ENCODE data around the gene TRAF7.
"Not testable (repeated sequence)": the region's sequence is repeated elsewhere in the genome, so short reads cannot be mapped to it uniquely, and the experiment has no call there.

TRAF7 gene

DNA sequence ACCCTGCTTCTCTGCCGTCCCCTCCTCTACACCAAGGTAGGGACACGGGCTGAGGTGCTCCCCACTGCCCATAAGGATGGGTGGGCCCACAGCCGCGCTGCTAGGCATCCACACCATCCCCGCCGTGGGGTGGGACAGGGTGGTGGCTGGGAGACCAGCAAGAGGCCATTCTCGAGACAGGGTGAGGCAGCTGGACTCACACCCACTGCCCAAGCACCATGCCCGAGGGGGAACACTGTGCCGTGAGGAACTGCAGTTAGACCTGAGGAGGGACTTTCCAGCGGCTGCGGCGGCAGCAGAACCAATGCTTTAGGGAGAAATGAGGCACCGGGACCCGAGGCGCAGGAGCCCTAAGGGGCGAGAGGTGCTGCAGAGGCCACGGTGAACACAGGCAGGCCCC is 33.2 kb upstream of the TRAF7 start:
- no peak for DNase-seq (ENCODE audit: low read depth, low spot score)

DNA sequence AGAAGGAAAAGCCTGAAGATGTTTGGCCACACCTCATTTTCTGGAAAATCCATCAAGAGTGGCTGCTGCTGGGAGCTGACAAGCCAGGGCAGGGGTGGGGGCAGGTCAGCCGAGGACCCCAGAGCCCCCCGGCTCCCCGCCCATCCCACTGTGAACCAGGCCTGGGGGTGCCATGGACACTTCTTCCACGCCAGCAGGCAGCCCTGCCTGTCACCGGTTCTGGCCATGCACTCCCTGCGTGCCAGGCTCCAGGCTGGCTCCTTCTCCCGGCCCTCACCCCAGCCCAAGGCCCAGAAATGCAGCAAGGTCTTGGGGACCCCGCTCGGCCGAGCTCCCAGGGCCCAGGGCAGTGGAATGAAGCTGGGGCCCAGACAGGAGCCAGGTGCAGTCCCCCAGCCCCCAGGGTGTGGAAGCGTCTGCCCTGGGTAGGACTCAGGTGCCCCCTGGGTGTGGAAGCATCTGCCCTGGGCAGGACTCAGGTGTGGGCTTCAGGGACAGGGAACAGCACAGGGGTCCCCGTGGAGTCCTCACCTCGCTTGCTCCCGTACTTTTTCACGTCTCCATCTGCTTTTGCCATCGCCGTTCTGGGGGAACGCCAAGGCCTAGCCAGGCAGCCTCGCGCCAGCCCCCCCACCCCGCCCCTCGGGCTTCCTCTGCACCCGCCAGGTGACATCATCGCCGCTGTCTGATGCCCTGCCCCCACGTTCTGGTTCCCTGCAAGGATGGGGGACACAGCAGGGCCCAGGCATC is 32.5 kb upstream of the TRAF7 start:
- DNase-seq (ENCODE audit: low read depth, low spot score): not testable (repeated sequence)

DNA sequence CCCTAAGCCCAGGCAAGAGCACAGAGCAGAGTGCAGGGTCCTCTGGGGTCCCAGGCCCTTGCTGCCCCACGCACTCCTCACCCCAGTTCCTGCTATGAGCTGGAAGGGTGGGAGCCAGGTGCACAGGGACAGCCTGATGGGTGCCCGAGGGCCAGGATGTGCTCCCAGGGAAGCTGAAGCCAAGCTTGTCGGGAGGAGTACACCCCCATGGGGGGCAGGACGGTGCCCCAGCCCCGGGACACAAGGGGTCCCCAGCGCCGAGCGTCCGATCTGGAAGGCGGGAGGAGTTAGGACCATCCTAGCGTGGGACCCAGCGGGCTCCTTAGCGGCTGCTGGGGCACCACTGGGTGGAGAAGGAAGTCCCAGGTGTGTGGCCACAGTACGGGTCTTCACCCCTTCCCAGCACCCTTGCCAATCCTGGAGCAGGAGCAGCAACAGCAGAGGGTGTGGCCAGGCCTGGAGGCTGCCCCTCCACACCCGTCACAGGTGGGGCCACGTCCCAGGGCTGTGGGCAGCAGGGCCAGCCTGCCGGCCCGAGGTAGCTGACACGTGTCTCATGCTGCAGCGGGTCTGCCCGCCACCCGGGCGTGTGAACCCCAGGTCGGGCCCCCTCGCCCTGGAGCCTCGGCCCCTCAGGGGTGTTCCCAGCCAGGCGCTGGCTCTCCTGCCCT is 31.7 kb upstream of the TRAF7 start:
- DNase-seq (ENCODE audit: low read depth, low spot score): not testable (repeated sequence)

DNA sequence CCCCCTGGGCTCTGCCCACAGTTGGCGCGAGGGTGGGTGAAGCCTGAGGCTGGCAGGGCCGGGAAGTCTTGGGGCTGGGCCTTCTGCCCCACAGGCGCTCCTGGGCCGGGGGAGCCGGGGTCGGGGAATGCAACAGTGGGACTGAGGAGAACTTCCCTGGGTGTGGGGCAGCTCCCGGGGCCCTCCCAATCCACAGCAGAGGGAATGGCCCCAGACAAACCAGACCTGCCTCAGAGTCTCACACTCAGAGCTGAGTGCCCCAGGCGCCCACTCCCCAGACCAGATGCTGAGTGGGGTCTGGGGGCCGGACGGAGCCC is 31.2 kb upstream of the TRAF7 start:
- not testable (repeated sequence) for DNase-seq (ENCODE audit: low read depth, low spot score)

DNA sequence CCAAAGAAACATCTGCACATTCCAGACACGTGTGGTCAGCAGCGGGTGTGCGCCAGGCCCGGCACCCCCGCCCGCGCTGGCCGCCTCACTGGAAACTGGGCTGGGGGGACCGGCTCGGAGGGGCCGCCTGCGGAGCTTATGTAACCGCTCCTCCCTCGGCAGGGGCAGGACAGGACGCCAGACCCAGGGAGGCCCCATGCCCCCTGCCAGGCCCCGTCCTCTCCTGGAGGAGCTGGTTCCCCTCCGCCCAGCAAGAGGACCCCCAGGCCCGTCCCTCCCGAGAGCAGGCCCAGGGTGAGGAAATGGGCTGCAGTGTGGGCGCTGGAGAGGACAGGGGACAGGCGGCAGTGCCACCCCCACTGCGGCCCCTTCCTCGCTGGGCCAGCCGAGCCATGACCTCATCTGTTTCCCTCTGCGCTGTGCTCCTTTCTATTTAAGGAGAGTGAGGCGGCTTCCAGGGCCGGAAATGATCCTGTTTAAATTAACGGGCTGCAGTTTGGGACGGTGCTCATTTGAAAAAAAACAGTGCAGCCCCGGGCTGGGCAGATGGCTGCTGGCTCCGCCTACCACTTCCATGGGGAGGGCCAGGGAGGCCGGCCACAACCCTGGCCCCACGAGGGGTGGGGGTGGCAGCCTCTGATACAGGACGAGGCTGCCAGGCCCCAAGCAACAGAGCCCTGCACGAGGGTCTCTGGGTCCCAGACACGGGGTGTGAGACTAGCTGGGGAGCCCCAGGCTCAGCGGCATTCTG is 30.7 kb upstream of the TRAF7 start:
- DNase-seq (ENCODE audit: low read depth, low spot score): not testable (repeated sequence)

DNA sequence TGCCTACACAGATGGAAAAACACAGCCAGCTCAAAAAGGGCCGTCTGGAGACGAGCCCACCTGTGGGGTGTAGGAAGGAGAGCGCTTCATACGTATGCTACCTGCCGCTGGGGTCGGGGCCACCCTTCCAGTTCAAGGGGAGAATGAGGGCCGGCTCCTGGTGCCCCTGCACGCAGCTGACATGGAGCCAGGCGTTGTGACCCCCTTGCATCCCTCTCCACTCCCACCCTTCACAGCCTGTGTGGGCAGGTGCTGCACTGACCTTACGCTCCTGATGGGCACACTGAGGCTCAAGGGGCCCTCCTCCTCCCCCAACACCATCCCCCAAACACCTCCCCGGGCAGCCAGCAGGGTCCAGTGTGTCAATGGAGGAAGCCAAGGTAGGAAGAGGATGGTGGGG is 30.0 kb upstream of the TRAF7 start:
- DNase-seq (ENCODE audit: low read depth, low spot score): not testable (repeated sequence)

DNA sequence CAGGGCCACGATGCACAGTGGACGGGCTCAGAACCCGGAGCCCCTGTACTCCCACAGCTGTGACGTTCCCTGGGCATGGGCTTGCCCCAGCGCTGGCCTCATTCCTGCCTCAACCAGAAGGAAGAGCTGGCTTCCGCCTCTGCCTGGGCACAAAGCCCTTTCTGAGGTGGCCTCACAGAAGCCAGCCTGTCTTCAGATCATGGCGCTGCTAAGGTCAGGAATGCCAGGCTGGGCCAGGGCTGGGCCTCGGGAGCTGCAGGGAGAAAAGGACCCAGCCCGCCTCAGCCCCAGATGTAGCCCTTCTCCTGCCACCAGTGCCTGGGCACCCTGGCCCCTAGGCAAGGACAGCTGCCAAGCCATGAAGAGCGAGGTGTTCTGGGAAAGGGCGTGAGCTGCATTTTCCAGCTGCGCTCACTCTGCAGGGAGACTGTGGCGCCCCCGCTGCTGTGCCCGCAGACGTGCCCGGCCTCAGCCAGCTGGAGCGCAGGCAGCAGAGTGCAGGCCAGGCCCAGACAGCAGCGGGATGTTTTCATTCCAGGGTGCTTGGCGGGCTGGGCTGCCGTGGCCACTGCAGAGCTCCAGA is 29.3 kb upstream of the TRAF7 start:
- not testable (repeated sequence) for DNase-seq (ENCODE audit: low read depth, low spot score)

DNA sequence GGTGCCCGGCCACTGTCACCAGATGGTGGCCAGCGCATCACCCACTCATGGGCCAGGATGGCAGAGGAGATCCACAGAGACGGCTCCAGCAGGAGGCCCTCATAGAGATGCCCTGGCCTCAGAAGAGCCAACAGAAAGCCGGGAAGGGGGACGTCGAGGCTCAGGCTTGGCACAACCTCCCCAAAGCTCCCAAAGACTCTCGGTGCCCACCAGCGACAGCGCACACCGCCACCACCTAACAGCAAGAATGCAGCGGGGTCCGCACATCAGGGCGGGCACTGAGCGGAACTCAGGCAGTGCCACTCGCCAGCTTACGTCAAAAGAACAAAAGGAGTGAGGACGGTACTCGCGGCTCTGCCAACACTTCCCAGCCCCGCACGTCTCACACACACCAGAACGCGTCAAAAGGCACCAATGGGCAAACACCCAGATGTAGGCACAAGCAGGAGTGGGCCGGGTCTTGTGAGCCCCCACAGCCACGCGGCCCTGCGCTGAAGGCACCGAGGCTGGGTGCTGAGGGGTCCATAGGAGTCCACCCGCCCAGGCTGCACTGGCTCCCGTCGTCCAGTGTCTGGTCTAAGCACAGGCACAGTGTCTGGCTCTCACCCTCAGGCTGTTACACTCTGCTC is 28.5 kb upstream of the TRAF7 start:
- DNase-seq (ENCODE audit: low read depth, low spot score): not testable (repeated sequence)

DNA sequence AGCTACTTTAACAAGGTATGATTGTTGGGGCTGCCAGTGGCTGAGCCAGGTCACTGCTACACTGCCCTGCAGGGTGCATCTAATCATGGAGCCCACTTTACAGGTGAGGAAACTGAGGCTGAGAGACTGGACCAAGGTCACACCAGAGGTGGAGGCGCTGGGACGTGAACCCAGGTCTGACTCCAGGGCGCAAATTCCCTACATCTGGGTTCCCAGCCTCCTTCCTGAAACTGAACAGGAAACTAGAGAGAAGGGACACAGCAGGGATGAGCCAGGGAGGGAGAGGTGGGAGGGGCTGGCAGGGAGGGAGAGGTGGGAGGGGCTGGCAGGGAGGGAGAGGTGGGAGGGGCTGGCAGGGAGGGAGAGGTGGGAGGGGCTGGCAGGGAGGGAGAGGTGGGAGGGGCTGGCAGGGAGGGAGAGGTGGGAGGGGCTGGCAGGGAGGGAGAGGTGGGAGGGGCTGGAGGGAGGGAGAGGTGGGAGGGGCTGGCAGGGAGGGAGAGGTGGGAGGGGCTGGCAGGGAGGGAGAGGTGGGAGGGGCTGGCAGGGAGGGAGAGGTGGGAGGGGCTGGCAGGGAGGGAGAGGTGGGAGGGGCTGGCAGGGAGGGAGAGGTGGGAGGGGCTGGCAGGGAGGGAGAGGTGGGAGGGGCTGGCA is 27.8 kb upstream of the TRAF7 start:
- not testable (repeated sequence) for DNase-seq (ENCODE audit: low read depth, low spot score)

DNA sequence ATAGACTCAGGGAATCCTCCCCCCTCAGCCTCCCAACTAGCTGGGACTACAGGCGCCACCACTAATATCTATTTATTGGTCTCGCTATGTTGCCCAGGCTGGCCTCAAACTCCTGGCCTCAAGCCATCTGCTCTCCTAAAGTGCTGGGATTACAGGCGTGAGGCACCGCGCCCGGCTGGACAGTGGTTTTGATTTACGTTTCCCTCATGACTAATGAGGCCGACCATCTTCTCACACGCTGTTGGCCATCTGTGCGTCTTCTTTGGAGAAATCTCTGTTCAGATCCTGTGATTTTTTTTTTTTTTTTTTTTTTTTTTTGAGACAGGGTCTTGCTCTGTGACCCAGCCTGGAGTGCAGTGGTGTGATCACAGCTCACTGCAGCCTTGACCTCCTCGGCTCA is 26.3 kb upstream of the TRAF7 start:
- DNase-seq (ENCODE audit: low read depth, low spot score): not testable (repeated sequence)

DNA sequence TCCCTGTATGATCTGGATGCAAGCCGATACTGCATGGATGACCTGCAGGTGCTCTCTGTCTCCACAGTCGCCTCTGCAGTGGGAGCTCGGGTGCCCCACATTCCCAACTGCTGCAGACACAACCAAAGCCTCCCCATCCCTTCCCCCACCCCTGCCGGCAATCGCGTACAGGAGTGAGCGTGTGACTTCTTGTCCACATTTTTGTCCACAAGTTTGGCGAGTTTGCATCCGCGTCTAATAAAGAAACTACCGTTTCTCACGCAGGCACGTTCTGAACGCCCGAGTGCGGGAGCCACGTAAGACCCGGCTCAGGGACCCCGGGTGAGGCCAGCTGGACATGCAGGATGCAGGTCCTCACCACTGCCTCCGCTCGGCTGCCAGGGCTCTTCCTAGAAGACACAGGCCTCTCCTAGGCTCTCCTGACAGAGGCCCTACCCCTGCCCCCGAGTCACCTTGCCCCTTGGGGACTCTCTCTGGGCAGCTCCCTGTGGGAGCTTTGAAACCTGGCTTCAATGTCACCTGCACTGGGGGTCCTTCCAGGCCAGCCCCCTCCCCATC is 25.6 kb upstream of the TRAF7 start:
- DNase-seq (ENCODE audit: low read depth, low spot score): not testable (repeated sequence)

DNA sequence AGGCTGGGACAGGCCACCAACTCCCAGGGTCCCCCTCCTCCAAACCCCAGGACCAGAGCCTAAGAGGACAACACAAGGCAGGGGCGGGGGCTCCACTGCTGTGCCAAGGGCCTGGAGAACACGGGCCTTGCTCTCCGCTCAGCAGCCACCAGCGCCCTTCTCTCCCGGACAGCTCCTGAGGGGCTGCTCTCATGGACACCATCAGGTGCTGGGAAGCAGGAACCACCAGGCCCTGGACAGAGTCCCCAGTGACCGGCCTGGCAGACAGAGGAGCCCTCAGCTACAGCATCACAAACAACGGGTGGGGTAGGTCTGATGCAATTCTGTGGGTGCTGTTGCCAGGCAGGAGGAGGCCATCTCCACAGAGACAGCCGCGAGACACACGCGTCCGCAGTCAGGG is 21.8 kb upstream of the TRAF7 start:
- not testable (repeated sequence) for DNase-seq (ENCODE audit: low read depth, low spot score)

DNA sequence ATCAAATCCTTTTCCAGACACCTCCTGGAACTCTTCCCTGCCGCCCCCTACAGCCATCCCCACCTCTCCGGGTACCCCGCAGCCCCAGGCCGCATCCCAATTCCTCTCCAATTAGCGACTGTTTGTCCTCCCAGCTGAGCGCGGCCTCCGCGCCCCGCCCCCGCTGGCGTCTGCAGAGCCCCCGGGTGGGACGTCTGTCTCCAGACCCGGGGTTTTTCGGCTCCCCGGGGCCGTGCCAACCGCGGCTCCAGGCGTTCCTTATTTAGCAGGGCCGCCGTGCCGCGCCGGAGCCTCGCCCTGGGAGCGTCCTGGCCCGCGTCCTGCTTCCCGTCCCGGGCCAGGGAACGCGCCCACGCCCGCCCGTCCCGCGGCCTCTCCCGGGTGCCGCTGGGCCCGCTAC is 20.5 kb upstream of the TRAF7 start:
- not testable (repeated sequence) for DNase-seq (ENCODE audit: low read depth, low spot score)

DNA sequence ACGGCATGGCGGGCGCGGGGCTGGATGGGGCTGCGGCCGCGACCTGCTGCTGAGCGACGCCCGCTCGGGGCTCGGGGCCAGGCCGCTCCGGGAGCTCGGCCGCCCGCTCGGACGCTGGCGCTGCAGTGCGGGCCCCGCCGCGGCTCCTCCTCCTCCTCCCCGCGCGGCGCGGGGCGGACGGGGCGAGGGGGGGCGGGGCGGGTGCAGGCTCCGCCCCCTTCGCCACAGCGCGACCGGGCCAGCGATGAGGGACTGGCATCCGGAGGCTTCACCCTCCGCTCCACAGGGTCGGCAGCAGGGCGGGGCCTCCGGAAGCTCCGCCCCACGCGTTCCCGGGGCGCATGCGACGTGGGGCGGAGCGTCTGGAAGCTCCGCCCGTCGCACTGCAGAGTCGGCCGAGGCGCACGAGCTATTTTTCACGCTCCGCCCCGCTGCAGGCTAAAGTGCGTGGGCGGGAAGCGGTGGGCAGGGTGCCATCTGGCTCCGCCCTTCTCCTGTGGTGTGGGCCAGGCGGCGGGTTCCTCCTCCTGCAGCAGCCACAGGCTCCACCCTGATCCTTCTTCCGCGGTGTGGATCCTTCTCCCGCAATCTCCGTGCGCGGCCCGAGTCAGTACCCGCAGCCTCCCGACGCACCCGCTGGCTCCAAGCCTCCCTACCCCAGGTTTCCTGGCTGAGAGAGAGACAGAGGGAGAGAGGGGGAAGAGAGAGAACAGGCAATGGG is 19.7 kb upstream of the TRAF7 start, which contains the start of gene PKD1:
Gene PKD1, minus strand, starts transcription at position 129 of the 721 bp plus-strand sequence. CDS start 209 bp downstream, outside the sequence.
- peak; percentile 93 for DNase-seq (ENCODE audit: low read depth, low spot score)

DNA sequence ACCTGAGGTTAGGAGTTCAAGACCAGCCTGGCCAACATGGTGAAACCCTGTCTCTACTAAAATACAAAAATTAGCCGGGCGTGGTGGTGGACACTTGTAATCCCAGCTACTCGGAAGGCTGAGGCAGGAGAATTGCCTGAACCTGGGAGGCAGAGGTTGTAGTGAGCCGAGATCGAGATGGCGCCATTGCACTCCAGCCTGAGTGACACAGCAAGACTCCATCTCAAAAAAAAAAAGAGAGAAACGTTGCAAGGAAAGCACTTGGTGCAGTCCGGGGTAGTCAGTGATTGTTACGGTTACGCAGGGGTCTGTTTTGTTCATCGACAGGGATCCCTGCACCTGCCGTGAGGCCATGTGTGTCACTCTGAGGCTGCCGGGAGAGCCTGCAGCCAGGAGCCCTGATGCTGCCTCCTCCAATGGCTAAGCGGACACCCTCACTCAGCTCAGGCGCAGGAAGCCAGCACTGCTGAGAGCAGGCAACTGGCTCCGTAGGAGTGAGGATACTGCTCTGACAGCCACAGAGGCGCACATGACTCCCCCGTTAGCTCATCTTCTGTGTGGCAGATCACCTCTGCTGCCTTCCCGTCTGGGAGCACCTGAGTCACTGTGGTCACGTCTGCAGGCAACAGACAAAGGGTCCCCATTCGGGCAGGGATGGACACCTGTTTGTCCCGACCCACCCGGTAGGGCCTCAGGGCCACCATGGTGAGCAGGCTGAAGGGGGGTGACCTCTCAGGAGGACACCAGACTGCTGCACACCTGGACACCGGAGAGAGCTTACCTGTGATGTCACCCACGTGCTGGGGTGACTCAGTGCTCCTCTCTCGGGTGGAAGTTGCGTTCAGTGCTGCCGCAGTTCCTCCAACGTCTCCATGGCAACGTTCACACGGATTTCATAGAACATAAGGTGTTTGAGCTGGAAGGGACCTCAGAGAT is 12.4 kb upstream of the TRAF7 start:
- no peak for DNase-seq (ENCODE audit: low read depth, low spot score)

DNA sequence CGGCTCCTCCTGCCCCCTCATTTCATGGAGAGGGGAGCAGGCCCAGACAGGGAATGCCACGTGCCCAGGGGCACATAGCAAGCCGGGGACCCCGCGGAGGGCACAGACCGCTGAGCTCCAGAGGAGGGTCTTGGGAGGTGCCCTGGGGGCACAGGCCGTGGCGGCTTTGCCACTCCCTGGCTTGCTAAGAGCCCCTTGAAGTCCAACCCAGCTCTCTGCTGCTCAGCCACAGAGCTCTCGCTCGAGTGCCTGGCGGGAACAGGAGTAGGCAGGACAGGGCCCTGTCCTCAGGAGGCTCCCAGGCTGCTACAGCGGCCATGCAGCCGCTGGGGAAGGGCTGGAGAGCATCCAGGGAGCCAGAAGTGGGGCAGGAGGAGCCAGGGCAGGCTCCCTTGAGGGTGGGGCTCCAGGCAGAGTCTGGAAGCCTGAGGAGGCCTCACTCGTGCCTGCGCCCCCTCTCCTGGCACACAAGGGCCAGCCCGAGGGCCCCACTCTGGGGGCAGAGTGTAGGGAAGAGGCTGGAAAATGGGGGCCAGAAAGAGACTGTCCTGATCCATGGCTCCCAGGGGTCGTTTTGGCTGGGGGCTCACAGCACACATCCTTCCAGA is 11.6 kb upstream of the TRAF7 start:
- DNase-seq (ENCODE audit: low read depth, low spot score): no peak

DNA sequence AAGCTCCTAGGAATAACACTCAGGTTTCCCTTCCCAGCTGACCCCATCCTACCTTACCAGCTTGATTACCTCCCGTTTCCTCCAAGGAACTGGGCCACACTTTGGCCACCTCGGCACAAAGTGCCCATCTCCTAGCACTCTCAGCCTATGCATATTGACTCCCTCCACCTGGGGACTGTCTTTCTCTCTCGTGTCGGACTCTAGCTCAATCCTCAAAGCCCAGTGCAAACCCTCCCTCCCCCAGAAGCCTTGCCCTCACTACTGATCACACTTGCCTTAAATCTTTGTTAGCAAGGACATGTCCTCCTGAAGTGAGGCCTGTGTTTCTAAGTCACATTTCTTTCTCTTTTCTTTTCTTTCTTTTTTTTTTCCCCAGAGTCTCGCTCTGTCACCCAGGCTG is 9.7 kb upstream of the TRAF7 start:
- no peak for DNase-seq (ENCODE audit: low read depth, low spot score)

DNA sequence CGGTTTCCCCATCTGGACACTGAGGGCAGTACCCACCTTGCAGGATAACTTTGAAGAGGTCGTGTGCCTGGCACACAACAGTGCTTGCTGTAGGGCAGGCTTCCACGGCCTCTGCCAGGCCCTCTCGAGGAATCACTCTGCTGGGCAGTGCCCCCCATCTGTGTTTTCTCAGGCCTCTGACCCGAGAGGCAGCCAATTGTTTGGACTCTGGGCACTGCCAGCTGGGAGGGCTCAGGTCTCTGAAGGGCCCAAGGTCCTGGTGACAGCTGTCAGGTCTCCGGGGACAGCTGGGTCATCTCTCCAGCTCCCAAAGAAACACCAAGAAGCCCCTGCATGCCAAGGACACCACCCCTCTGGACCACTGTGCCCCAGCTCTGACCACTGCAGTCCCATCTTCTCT is 8.2 kb upstream of the TRAF7 start:
- no peak for DNase-seq (ENCODE audit: low read depth, low spot score)

Data from activated CD4-positive, CD25-positive, alpha-beta regulatory T cell treated with anti-CD3 and anti-CD28 coated beads, Interleukin-2, amount 50 U/mL, for 16 hours (primary cell).